HepG2 (cell line): ENCODE data around the gene TESK1. TPM values are rescaled to one million over a fixed set of nuclear protein-coding genes. Genes with fewer than 3 reads are reported as not detected.

Experiments used
- FOXA3 ChIP-seq: IDR thresholded peaks from 2 replicates; pipeline ENCODE4 v1.6.1; 2016; ENCODE audit warnings: missing genetic modification reagents, missing compliant biosample characterization
- GATAD1 ChIP-seq: IDR thresholded peaks from 2 replicates; pipeline ENCODE4 v1.6.1; 2016; ENCODE audit warnings: missing genetic modification reagents, missing compliant biosample characterization
- JUN ChIP-seq: sonication (generic); formaldehyde crosslinking; IDR thresholded peaks from 2 replicates; pipeline ENCODE4 v1.4.0; 2020; ENCODE audit warnings: mild to moderate bottlenecking, missing genetic modification reagents
- MIER3 ChIP-seq: IDR thresholded peaks from 2 replicates; pipeline ENCODE4 v1.6.1; 2016; ENCODE audit warnings: missing compliant biosample characterization, borderline replicate concordance
- MTA1 ChIP-seq: sonication (generic); formaldehyde crosslinking; IDR thresholded peaks from 2 replicates; pipeline ENCODE4 v1.4.0; 2020; ENCODE audit warnings: missing genetic modification reagents, mild to moderate bottlenecking, borderline replicate concordance
- NAIF1 ChIP-seq: sonication (generic); formaldehyde crosslinking; IDR thresholded peaks from 2 replicates; pipeline ENCODE4 v1.5.0; 2020; ENCODE audit warnings: mild to moderate bottlenecking, missing genetic modification reagents, borderline replicate concordance
- PPARG ChIP-seq: conservative IDR thresholded peaks from 2 replicates; pipeline ENCODE4 v1.6.1; 2016; ENCODE audit warnings: missing biosample characterization, missing genetic modification reagents
- SRSF1 ChIP-seq: fragments of 200-400 bp; formaldehyde crosslinking; optimal IDR thresholded peaks from 2 replicates; pipeline ENCODE3; 2017; ENCODE audit warnings: mild to moderate bottlenecking, low read depth, low read length, moderate library complexity
- ZFP90 ChIP-seq: sonication (generic); formaldehyde crosslinking; IDR thresholded peaks from 2 replicates; pipeline ENCODE4 v1.8.0; 2022; ENCODE audit warnings: missing genetic modification reagents, mild to moderate bottlenecking, inconsistent platforms, borderline replicate concordance
- polyA plus RNA-seq, 8 experiments: library from polyadenylated mRNA; depleted of rRNA in 3 of 8; stranded (reverse) in 7 of 8; unstranded in 1 of 8; fragments of >200 nt; fragmentation: Illumina TruSeq in 4 of 8; extraction: Trizol in 4 of 8; gene quantifications; 2 replicates each; pipeline versions ENCODE4 v1.2.1 to v1.2.3, GENCODE V29; 2011 to 2016; ENCODE audit warnings: low read depth in 4 of 8, missing spikeins in 1 of 8, mixed read lengths in 1 of 8; ENCODE audit not compliant: insufficient read depth in 1 of 8
- total RNA-seq, 5 experiments: library from RNA; depleted of rRNA; stranded (reverse); fragments of >200 nt; fragmentation: Illumina TruSeq; extraction: Trizol; gene quantifications; 2 replicates each; pipeline ENCODE4 v1.2.3, GENCODE V29; 2016; ENCODE audit warnings: low read depth in 1 of 5
- TF ChIP-seq, protein P1 (sequence below): IDR thresholded peaks from 2 replicates; pipeline ENCODE4 v1.6.1; 2012; ENCODE audit warnings: inconsistent platforms
- TF ChIP-seq, protein P2 (sequence below): sonication (generic); formaldehyde crosslinking; IDR thresholded peaks from 2 replicates; pipeline ENCODE4 v1.4.0; 2020; ENCODE audit warnings: missing genetic modification reagents
- TF ChIP-seq, protein P3 (sequence below): sonication (generic); formaldehyde crosslinking; conservative IDR thresholded peaks from 2 replicates; pipeline ENCODE4 v1.5.0; 2020; ENCODE audit warnings: missing genetic modification reagents
- TF ChIP-seq, protein P4 (sequence below): sonication (generic); formaldehyde crosslinking; IDR thresholded peaks from 2 replicates; pipeline ENCODE4 v1.4.0; 2020; ENCODE audit warnings: missing genetic modification reagents
- TF ChIP-seq, protein P5 (sequence below), 2 experiments: fragments of 450-650 bp in 1 of 2; sonication (generic) in 1 of 2; formaldehyde crosslinking in 1 of 2; IDR thresholded peaks; 2 replicates each; pipeline versions ENCODE4 v1.6.1 to v1.8.0; 2016 to 2022; ENCODE audit warnings: antibody characterized with exemption in 1 of 2, mild to moderate bottlenecking in 1 of 2, missing genetic modification reagents in 1 of 2

The TESK1 gene
- total and polyA plus RNA-seq, 2 of the 13 experiments (the other 11 are each of a cell fraction or from before 2014, with no cell fraction given), result 7.3 to 13.6 TPM

DNA sequence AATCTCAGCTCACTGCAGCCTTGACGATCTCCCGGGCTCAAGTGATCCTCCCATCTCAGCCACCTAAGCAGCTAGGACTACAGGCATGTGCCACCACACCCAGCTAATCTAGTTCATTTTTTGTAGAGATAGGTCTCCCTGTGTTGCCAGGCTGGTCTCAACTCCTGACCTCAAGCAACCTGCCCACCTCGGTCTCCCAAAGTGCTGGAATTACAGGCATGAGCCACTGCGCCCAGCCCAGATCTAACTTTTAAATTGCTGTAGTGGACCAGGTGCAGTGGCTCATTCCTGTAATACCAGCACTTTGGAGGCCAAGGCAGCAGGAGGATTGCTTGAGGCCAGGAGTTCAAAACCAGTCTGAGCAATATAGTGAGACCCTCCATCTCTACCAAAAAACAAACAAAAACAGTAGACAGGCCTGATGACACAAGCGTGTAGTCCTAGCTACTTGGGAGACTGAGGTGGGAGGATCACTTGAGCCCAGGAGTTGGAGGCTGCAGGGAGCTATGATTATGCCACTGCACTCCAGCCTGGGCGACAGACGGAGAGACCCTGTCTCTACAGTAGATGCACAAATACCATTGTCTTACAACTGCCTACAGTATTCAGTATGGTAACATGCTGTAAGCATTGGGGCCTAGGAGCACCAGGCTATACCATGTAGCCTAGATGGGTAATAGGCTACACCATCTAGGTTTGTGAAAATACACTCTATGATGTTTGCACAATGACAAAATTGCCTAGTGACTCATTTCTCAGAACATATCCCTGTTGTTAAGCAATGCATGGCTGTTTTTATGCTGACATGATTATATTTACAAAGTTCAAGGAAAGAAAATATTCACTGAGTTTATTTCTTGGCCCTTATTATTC, 47.1 kb downstream of the TESK1 start (continued):
- TF ChIP-seq, protein P1, sequence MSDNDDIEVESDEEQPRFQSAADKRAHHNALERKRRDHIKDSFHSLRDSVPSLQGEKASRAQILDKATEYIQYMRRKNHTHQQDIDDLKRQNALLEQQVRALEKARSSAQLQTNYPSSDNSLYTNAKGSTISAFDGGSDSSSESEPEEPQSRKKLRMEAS, result no peak
- TF ChIP-seq GATAD1 (CRISPR knock-in tag) (no peak), MTA1 (CRISPR knock-in tag) (no peak), PPARG (CRISPR knock-in tag) (0 out of 2 replicates have a peak, but pooled peaks have one; percentile 51), FOXA3 (peak; percentile 75), MIER3 (CRISPR knock-in tag) (no peak), SRSF1 (no peak), JUN (CRISPR knock-in tag) (no peak), NAIF1 (no peak), ZFP90 (CRISPR knock-in tag) (peak; percentile 71; the same call in 1 of the 2 replicates)
- TF ChIP-seq, protein P2, sequence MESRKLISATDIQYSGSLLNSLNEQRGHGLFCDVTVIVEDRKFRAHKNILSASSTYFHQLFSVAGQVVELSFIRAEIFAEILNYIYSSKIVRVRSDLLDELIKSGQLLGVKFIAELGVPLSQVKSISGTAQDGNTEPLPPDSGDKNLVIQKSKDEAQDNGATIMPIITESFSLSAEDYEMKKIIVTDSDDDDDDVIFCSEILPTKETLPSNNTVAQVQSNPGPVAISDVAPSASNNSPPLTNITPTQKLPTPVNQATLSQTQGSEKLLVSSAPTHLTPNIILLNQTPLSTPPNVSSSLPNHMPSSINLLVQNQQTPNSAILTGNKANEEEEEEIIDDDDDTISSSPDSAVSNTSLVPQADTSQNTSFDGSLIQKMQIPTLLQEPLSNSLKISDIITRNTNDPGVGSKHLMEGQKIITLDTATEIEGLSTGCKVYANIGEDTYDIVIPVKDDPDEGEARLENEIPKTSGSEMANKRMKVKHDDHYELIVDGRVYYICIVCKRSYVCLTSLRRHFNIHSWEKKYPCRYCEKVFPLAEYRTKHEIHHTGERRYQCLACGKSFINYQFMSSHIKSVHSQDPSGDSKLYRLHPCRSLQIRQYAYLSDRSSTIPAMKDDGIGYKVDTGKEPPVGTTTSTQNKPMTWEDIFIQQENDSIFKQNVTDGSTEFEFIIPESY (CRISPR knock-in tag), result no peak
- TF ChIP-seq, protein P3, sequence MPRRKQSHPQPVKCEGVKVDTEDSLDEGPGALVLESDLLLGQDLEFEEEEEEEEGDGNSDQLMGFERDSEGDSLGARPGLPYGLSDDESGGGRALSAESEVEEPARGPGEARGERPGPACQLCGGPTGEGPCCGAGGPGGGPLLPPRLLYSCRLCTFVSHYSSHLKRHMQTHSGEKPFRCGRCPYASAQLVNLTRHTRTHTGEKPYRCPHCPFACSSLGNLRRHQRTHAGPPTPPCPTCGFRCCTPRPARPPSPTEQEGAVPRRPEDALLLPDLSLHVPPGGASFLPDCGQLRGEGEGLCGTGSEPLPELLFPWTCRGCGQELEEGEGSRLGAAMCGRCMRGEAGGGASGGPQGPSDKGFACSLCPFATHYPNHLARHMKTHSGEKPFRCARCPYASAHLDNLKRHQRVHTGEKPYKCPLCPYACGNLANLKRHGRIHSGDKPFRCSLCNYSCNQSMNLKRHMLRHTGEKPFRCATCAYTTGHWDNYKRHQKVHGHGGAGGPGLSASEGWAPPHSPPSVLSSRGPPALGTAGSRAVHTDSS (CRISPR knock-in tag), result no peak
- TF ChIP-seq, protein P4, sequence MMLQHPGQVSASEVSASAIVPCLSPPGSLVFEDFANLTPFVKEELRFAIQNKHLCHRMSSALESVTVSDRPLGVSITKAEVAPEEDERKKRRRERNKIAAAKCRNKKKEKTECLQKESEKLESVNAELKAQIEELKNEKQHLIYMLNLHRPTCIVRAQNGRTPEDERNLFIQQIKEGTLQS (CRISPR knock-in tag), result 0 out of 2 replicates have a peak, but pooled peaks have one; percentile 43
- TF ChIP-seq, protein P5, sequence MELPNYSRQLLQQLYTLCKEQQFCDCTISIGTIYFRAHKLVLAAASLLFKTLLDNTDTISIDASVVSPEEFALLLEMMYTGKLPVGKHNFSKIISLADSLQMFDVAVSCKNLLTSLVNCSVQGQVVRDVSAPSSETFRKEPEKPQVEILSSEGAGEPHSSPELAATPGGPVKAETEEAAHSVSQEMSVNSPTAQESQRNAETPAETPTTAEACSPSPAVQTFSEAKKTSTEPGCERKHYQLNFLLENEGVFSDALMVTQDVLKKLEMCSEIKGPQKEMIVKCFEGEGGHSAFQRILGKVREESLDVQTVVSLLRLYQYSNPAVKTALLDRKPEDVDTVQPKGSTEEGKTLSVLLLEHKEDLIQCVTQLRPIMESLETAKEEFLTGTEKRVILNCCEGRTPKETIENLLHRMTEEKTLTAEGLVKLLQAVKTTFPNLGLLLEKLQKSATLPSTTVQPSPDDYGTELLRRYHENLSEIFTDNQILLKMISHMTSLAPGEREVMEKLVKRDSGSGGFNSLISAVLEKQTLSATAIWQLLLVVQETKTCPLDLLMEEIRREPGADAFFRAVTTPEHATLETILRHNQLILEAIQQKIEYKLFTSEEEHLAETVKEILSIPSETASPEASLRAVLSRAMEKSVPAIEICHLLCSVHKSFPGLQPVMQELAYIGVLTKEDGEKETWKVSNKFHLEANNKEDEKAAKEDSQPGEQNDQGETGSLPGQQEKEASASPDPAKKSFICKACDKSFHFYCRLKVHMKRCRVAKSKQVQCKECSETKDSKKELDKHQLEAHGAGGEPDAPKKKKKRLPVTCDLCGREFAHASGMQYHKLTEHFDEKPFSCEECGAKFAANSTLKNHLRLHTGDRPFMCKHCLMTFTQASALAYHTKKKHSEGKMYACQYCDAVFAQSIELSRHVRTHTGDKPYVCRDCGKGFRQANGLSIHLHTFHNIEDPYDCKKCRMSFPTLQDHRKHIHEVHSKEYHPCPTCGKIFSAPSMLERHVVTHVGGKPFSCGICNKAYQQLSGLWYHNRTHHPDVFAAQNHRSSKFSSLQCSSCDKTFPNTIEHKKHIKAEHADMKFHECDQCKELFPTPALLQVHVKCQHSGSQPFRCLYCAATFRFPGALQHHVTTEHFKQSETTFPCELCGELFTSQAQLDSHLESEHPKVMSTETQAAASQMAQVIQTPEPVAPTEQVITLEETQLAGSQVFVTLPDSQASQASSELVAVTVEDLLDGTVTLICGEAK (IDR thresholded peaks at IDR 0.05), result no peak
- TF ChIP-seq, protein P5 (CRISPR knock-in tag; IDR thresholded peaks at IDR 0.05), result no peak
